Measurements from ENCODE around the gene SAMD1.
A peak's percentile ranks its signal among the peaks of the same experiment; 100 is the strongest.
"Not testable (repeated sequence)": the region's sequence is repeated elsewhere in the genome, so short reads cannot be mapped to it uniquely, and the experiment has no call there.

SAMD1 gene

GRCh38 chr19:14058182-14059092 is 32.1 kb downstream of the SAMD1 start:
- DNase-seq: no peak

GRCh38 chr19:14056741-14057356 is 33.7 kb downstream of the SAMD1 start:
- DNase-seq: no peak

GRCh38 chr19:14056069-14056666 is 34.4 kb downstream of the SAMD1 start:
- DNase-seq: no peak

GRCh38 chr19:14055396-14055795 is 35.2 kb downstream of the SAMD1 start:
- DNase-seq: no peak

GRCh38 chr19:14054721-14055120 is 35.8 kb downstream of the SAMD1 start:
- DNase-seq: no peak

GRCh38 chr19:14054099-14054498 is 36.5 kb downstream of the SAMD1 start:
- no peak for DNase-seq

- no peak for DNase-seq
These were observed 37.1 kb downstream of the SAMD1 start for GRCh38 chr19:14053500-14053899.

GRCh38 chr19:14053032-14053431 is 37.5 kb downstream of the SAMD1 start:
- DNase-seq: no peak

- no peak for DNase-seq
These were observed 38.1 kb downstream of the SAMD1 start for GRCh38 chr19:14052470-14052869.

- DNase-seq: no peak
These were observed 38.6 kb downstream of the SAMD1 start for GRCh38 chr19:14051980-14052379.

- DNase-seq: not testable (repeated sequence)
These were observed 39.6 kb downstream of the SAMD1 start for GRCh38 chr19:14050961-14051360.

- DNase-seq: no peak
These were observed 40.0 kb downstream of the SAMD1 start for GRCh38 chr19:14050512-14050911.

GRCh38 chr19:14048443-14049153 is 42.0 kb downstream of the SAMD1 start:
- DNase-seq: peak; percentile 82

- not testable (repeated sequence) for DNase-seq
These were observed 42.7 kb downstream of the SAMD1 start for GRCh38 chr19:14047866-14048265.

- peak; percentile 82 for DNase-seq
These were observed 47.6 kb downstream of the SAMD1 start for GRCh38 chr19:14042659-14043608.

GRCh38 chr19:14039181-14039580 is 51.4 kb downstream of the SAMD1 start:
- DNase-seq: no peak

Data from hematopoietic multipotent progenitor cell treated with erythropoietin and hydrocortisone succinate and interleukin-3 and kit ligand, for 4 days (in vitro differentiated cells).